Measurements from ENCODE around the gene GTF2IRD1. TPM values are rescaled to one million over a fixed set of nuclear protein-coding genes. Genes with fewer than 3 reads are reported as not detected.

Gene GTF2IRD1
- total and polyA plus RNA-seq, 2 of the 13 experiments (the other 11 are each of a cell fraction or from before 2014, with no cell fraction given): 16.5 to 26.7 TPM

DNA sequence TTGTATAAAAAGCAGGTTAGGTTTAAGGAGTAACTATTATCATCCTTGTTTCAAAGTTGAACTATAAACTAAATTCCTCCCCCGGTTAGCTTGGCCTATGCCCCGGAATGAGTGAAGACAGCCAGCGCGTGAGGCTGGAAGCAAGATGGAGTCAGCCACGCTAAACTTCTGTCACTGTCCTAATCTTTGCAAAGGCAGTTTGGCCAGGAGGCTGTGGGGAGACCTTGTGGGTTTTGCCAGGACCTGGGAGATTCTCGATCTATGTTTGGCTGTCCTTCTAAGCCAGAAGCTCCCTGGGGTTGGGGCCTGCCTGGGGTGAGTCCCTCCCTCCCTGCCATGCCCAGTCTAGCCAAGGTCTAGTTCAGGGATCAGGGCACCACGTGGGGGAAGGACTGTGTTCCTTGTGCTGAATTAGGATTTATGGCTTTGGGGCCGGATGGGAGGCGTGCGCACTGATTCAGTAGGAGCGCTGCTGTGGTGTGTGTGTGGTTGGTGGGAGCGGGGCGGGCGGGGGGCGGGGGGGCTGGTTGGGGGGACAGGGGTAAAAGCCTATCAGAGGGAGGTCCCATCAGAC is 871 bp upstream of the GTF2IRD1 start (continued):
- TF ChIP-seq, protein P1, sequence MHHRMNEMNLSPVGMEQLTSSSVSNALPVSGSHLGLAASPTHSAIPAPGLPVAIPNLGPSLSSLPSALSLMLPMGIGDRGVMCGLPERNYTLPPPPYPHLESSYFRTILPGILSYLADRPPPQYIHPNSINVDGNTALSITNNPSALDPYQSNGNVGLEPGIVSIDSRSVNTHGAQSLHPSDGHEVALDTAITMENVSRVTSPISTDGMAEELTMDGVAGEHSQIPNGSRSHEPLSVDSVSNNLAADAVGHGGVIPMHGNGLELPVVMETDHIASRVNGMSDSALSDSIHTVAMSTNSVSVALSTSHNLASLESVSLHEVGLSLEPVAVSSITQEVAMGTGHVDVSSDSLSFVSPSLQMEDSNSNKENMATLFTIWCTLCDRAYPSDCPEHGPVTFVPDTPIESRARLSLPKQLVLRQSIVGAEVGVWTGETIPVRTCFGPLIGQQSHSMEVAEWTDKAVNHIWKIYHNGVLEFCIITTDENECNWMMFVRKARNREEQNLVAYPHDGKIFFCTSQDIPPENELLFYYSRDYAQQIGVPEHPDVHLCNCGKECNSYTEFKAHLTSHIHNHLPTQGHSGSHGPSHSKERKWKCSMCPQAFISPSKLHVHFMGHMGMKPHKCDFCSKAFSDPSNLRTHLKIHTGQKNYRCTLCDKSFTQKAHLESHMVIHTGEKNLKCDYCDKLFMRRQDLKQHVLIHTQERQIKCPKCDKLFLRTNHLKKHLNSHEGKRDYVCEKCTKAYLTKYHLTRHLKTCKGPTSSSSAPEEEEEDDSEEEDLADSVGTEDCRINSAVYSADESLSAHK (CRISPR knock-in tag; IDR thresholded peaks at IDR 0.05; ENCODE audit: borderline replicate concordance): no peak
- TF ChIP-seq, protein P2, sequence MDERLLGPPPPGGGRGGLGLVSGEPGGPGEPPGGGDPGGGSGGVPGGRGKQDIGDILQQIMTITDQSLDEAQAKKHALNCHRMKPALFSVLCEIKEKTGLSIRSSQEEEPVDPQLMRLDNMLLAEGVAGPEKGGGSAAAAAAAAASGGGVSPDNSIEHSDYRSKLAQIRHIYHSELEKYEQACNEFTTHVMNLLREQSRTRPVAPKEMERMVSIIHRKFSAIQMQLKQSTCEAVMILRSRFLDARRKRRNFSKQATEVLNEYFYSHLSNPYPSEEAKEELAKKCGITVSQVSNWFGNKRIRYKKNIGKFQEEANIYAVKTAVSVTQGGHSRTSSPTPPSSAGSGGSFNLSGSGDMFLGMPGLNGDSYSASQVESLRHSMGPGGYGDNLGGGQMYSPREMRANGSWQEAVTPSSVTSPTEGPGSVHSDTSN (CRISPR knock-in tag; IDR thresholded peaks at IDR 0.05): no peak
- TF ChIP-seq RXRA (CRISPR knock-in tag; IDR thresholded peaks at IDR 0.05) (no peak), HMG20B (CRISPR knock-in tag; conservative IDR thresholded peaks at IDR 0.05) (no peak), ZNF563 (CRISPR knock-in tag; IDR thresholded peaks at IDR 0.05) (no peak), ZSCAN29 (CRISPR knock-in tag; conservative IDR thresholded peaks at IDR 0.05) (no peak), ZNF746 (CRISPR knock-in tag; IDR thresholded peaks at IDR 0.05) (peak; percentile 7; the same call in 1 of the 2 replicates), ZNF224 (CRISPR knock-in tag; IDR thresholded peaks at IDR 0.05) (no peak), TBL1XR1 (IDR thresholded peaks at IDR 0.05; ENCODE audit: borderline replicate concordance, low read length, partially characterized antibody) (no peak), BRCA1 (CRISPR knock-in tag; IDR thresholded peaks at IDR 0.05) (no peak), FOXJ3 (CRISPR knock-in tag; IDR thresholded peaks at IDR 0.05; ENCODE audit: borderline replicate concordance) (no peak), ERF (CRISPR knock-in tag; IDR thresholded peaks at IDR 0.05) (no peak; the same call in 1 of the 2 replicates), POLR2A (IDR thresholded peaks at IDR 0.05; ENCODE audit: insufficient read depth in 1 of 2, low read depth in 2 of 2, low read length in 2 of 2) (peak in 1 of 2 experiments; percentile 6; a peak in 1 of 4 replicates), JUND (CRISPR knock-in tag; IDR thresholded peaks at IDR 0.05) (no peak), NFATC3 (CRISPR knock-in tag; IDR thresholded peaks at IDR 0.05) (0 out of 2 replicates have a peak, but pooled peaks have one; percentile 47)
